Duodenal mucosa (tissue), 2 donors: ENCODE results near the gene C5.

ENCODE experiments used
- H3K27ac ChIP-seq: one replicate; pipeline ENCODE4 v1.7.0; 2013; ENCODE audit warnings: low read depth, low read length
- H3K27me3 ChIP-seq, 2 donors: one replicate each; pipeline ENCODE4 v1.7.0; 2013; ENCODE audit warnings: low read length in 2 of 2, control low read depth in 1 of 2; ENCODE audit not compliant: insufficient read depth in 2 of 2, control insufficient read depth in 1 of 2
- H3K36me3 ChIP-seq, 2 donors: one replicate each; pipeline ENCODE4 v1.7.0; 2013; ENCODE audit warnings: low read length in 2 of 2, control low read depth in 1 of 2; ENCODE audit not compliant: insufficient read depth in 2 of 2, control insufficient read depth in 1 of 2
- H3K4me1 ChIP-seq, 2 donors: one replicate each; pipeline ENCODE4 v1.7.0; 2013; ENCODE audit warnings: low read length in 2 of 2, control low read depth in 1 of 2; ENCODE audit not compliant: insufficient read depth in 2 of 2, control insufficient read depth in 1 of 2
- H3K4me3 ChIP-seq, 2 donors: one replicate each; pipeline ENCODE4 v1.7.0; 2013; ENCODE audit warnings: low read length in 2 of 2, low read depth in 1 of 2
- H3K9ac ChIP-seq, 2 donors: one replicate each; pipeline ENCODE4 v1.7.0; 2013; ENCODE audit warnings: low read length in 2 of 2, low read depth in 1 of 2
- H3K9me3 ChIP-seq, 2 donors: one replicate each; pipeline ENCODE4 v1.7.0; 2013; ENCODE audit warnings: low read length in 2 of 2, control low read depth in 1 of 2; ENCODE audit not compliant: control insufficient read depth in 1 of 2

The C5 gene

DNA sequence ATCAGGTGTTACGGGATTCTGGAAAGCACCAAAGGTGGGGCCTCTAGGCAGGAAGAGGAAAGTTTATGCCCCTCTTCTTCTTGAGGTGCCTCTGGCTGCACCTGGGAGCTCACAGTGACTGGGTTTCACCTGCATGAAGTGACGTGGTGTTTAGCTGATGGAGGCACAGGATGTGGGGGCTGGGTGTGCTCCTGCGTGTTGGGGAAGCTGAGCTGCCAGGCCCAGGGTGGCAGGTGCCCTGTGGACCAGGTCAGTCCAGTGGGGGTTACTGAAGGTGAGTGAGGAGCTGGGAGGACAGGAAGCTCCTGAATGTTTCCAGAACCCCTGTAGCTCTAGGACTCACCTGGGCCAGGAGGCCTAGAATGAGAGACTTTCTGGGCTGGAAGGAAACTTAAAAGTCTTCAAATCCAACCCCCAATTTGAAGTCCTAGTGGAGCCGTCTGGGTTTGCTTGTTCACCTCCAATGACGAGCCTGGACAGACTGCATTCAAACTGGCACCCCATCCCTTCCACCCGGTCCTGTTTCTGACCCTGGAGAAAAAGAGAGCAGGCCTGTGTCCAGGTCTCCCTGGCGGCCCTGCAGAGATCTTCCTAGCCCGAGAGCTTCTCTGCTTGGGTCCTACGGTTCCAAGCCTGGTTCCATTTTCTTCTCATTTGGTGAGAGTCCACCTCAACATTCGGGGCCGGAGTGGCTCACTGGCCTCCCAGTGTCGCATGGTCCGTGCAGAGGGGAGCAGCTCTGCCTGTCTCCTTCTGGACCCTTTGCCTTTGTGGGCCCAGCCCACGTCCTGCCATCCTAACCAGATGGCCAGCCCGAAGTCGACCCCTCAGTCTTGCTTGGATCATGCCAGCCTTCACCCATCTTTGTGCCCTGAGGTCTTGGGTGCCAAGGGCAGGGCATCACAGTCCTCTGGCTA is 145.8 kb downstream of the C5 start:
- Histone ChIP-seq H3K27ac (no peak overlapping the region), H3K4me3 (no peak overlapping the region), H3K4me1 (no peaks in the 10 kb centered on the region), H3K27me3 (no peaks in the 10 kb centered on the region), H3K9ac (no peak overlapping the region), H3K9me3 (no peaks in the 10 kb centered on the region), H3K36me3 (peaks cover 4 to 10% of the 10 kb centered on the region in 2 donors)

DNA sequence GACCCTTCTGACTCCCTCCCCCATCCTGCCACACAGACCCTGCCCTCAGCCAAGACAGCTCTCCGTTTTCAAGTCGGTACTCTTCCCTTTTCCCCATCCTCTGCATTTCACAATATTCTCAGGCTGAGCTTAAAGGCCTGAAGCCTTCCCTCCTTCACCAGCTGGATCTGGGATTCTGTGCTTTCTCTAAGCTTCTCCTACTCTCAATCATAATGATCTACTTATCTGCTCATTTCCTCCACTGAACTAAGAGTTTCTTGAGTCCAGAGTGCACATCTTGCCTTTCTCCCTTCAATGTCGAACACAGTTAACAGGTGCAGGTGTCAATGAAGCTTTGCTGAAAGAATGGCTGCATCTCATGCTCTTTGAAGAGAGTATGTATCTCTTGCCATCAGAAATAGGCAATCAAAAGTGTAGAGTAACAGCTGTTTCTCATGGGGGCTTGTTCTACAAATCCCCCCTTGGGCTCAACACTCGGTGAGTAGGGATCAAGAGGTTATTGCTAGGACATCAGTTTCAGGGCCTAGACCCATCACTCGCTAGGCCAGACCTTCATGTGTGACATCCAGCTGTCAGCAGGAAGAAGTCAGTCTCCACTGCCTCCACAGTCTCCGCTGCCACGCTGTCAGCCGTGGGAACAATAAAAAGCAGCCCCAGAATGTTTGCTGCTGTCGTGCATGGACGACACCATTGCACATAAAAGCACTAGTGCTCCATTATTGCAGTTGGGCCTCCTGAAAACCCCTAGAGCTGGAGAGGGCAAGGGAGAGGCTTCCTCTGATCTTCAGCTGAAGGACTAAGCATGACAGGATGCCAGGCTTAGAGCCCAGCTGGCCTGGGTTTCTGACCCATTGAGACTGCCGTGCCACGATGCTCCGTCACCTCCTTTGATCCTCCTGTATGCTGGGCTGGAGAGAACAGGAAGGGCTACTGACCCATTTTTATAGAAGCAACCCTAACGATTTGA is 147.2 kb downstream of the C5 start:
- Histone ChIP-seq H3K27ac (no peak overlapping the region), H3K4me1 (no peaks in the 10 kb centered on the region), H3K9ac (no peak overlapping the region), H3K4me3 (no peak overlapping the region), H3K27me3 (no peaks in the 10 kb centered on the region), H3K36me3 (peaks cover 0 to 5% of the 10 kb centered on the region in 2 donors), H3K9me3 (no peaks in the 10 kb centered on the region)
